MCF 10A (cell line): ENCODE results near the gene LDAF1. TPM values are rescaled to one million over a fixed set of nuclear protein-coding genes. Genes with fewer than 3 reads are reported as not detected.
"Not testable (repeated sequence)": the region's sequence is repeated elsewhere in the genome, so short reads cannot be mapped to it uniquely, and the experiment has no call there.

Experiments used
- BruUV-seq: library from RNA; stranded (reverse); fragments of 400-500 nt; replicated peaks from 2 replicates; lab custom pipeline; 2021; lab: Mats Ljungman, UMichigan
- CTCF ChIA-PET: fragments of 300-600 bp; sonication (Branson Sonifier 250); formaldehyde crosslinking; extraction: SDS; loops from one replicate; lab custom pipeline; 2021; ENCODE audit warnings: antibody characterized with exemption, inconsistent platforms; lab: Yijun Ruan, JAX
- POLR2A ChIA-PET: fragments of 300-600, 350-650 bp; sonication (Branson Sonifier 250); formaldehyde crosslinking; extraction: SDS; loops from one replicate; lab custom pipeline; 2020; ENCODE audit warnings: antibody characterized with exemption, inconsistent platforms; lab: Yijun Ruan, JAX
- DNase-seq: peaks from one replicate; pipeline ENCODE4 v3.0.0-alpha.2; 2018; ENCODE audit not compliant: unreplicated experiment
- H3K27ac Mint-ChIP-seq: one replicate; pipeline ENCODE4 v1.8.0; 2022; ENCODE audit warnings: mild to moderate bottlenecking, low read depth, mixed read lengths; ENCODE audit not compliant: unreplicated experiment
- H3K27me3 Mint-ChIP-seq: one replicate; pipeline ENCODE4 v1.8.0; 2022; ENCODE audit warnings: mixed read lengths; ENCODE audit not compliant: insufficient read depth, unreplicated experiment
- H3K36me3 Mint-ChIP-seq: one replicate; pipeline ENCODE4 v1.8.0; 2022; ENCODE audit warnings: mild to moderate bottlenecking, moderate library complexity, mixed read lengths; ENCODE audit not compliant: insufficient read depth, unreplicated experiment
- H3K4me1 Mint-ChIP-seq: one replicate; pipeline ENCODE4 v1.8.0; 2022; ENCODE audit warnings: mixed read lengths; ENCODE audit not compliant: insufficient read depth, unreplicated experiment
- H3K4me3 Mint-ChIP-seq: one replicate; pipeline ENCODE4 v1.8.0; 2022; ENCODE audit warnings: mild to moderate bottlenecking, moderate library complexity, mixed read lengths; ENCODE audit not compliant: unreplicated experiment
- H3K9me3 Mint-ChIP-seq: one replicate; pipeline ENCODE4 v1.8.0; 2022; ENCODE audit warnings: mixed read lengths; ENCODE audit not compliant: unreplicated experiment
- CTCF ChIP-seq: fragments of 200-600 bp; IDR thresholded peaks from one replicate; pipeline ENCODE4 v1.8.0; 2022; ENCODE audit warnings: antibody characterized with exemption, mild to moderate bottlenecking; ENCODE audit not compliant: unreplicated experiment
- intact Hi-C: fragments of 100-400 bp; cut with micrococcal nuclease; formaldehyde crosslinking; loops from 2 replicates; pipeline ENCODE4 v1.14.1; 2022
- total RNA-seq: library from RNA; stranded (reverse); gene quantifications from 2 replicates; pipeline ENCODE4 v1.2.3, GENCODE V29; 2022

LDAF1 gene
- total RNA-seq, 1 experiment from 2014 or later: 30.1 TPM

- CTCF ChIA-PET: interaction anchor here (0.6 to 0.9 kb wide), 2 partner anchors 106 to 370 kb away, joined by 3 to 4 read pairs; no protein-coding TSS in a partner anchor
- no peak for TF ChIP-seq CTCF
- no peaks in the 10 kb centered on the region for H3K36me3 Mint-ChIP-seq
- peaks cover 16% of the 10 kb centered on the region for H3K27me3 Mint-ChIP-seq
- no TSS peak for BruUV-seq
- no peak for DNase-seq
- no peaks in the 10 kb centered on the region for H3K9me3 Mint-ChIP-seq
- no peaks in the 10 kb centered on the region for H3K4me1 Mint-ChIP-seq
- intact Hi-C loops: no loop called here
- H3K4me3 Mint-ChIP-seq: no peak overlapping the region
- POLR2A ChIA-PET: no interaction called here
- H3K27ac Mint-ChIP-seq: no peak overlapping the region
Measured at GRCh38 chr16:21194771-21195301, 36.4 kb downstream of the LDAF1 start.

GRCh38 chr16:21195330-21195729 is 36.9 kb downstream of the LDAF1 start:
- DNase-seq, H3K4me1 Mint-ChIP-seq, H3K36me3 Mint-ChIP-seq, H3K4me3 Mint-ChIP-seq, POLR2A ChIA-PET, intact Hi-C loops, BruUV-seq, H3K9me3 Mint-ChIP-seq, H3K27ac Mint-ChIP-seq: not testable (repeated sequence)
- CTCF ChIA-PET: interaction anchor here (0.6 to 2.4 kb wide), 3 partner anchors 7 to 369 kb away, joined by 3 to 8 read pairs (median 4); no protein-coding TSS in a partner anchor
- H3K27me3 Mint-ChIP-seq: peaks cover 21% of the 10 kb centered on the region

GRCh38 chr16:21197112-21197511 is 38.6 kb downstream of the LDAF1 start:
- H3K9me3 Mint-ChIP-seq: no peaks in the 10 kb centered on the region
- no peak overlapping the region for H3K27ac Mint-ChIP-seq
- no TSS peak for BruUV-seq
- no peaks in the 10 kb centered on the region for H3K4me1 Mint-ChIP-seq
- H3K4me3 Mint-ChIP-seq: no peak overlapping the region
- H3K27me3 Mint-ChIP-seq: peaks cover 39% of the 10 kb centered on the region
- intact Hi-C loops: no loop called here
- TF ChIP-seq CTCF: no peak
- DNase-seq: no peak
- H3K36me3 Mint-ChIP-seq: no peaks in the 10 kb centered on the region
- CTCF ChIA-PET: interaction anchor here (1.3 to 2.4 kb wide), 2 partner anchors 9 to 104 kb away, joined by 4 to 8 read pairs; no protein-coding TSS in a partner anchor
- POLR2A ChIA-PET: no interaction called here

- ChIA-PET POLR2A (no interaction called here), CTCF (interaction anchor here (2.4 kb wide), 1 partner anchor 9 kb away, joined by 8 read pairs; no protein-coding TSS in a partner anchor)
- no peak for TF ChIP-seq CTCF
- Mint-ChIP-seq H3K4me1 (no peaks in the 10 kb centered on the region), H3K27ac (no peak overlapping the region), H3K4me3 (no peak overlapping the region), H3K9me3 (no peaks in the 10 kb centered on the region), H3K27me3 (peaks cover 44% of the 10 kb centered on the region), H3K36me3 (no peaks in the 10 kb centered on the region)
- no peak for DNase-seq
- intact Hi-C loops: no loop called here
- BruUV-seq: no TSS peak
Measured at GRCh38 chr16:21197621-21198020, 39.1 kb downstream of the LDAF1 start.
